HG02981 (cell line): ENCODE data around the gene CD163L1.
"Not testable (repeated sequence)": the region's sequence is repeated elsewhere in the genome, so short reads cannot be mapped to it uniquely, and the experiment has no call there.

Source experiments
- ATAC-seq: cut with Tn5 transposase; IDR thresholded peaks from one replicate; pipeline ENCODE4 v1.9.1; 2021; ENCODE audit warnings: mild to moderate bottlenecking, moderate library complexity; ENCODE audit not compliant: unreplicated experiment

The CD163L1 gene

GRCh38 chr12:7444076-7444475 is at the start of gene CD163L1:
Gene CD163L1, minus strand, starts transcription at chr12:7444153. Its CDS starts 26 bp downstream, at chr12:7444127.
- ATAC-seq, result no peak

GRCh38 chr12:7493006-7493405 is 49.1 kb upstream of the CD163L1 start:
- no peak for ATAC-seq

GRCh38 chr12:7486512-7486911 is 42.6 kb upstream of the CD163L1 start:
- no peak for ATAC-seq

GRCh38 chr12:7485095-7485494 is 41.1 kb upstream of the CD163L1 start:
- no peak for ATAC-seq

- no peak for ATAC-seq
Measured at GRCh38 chr12:7483343-7483742, 39.4 kb upstream of the CD163L1 start.

GRCh38 chr12:7479771-7480170 is 35.8 kb upstream of the CD163L1 start:
- no peak for ATAC-seq

- ATAC-seq, result no peak
Measured at GRCh38 chr12:7472060-7472459, 28.1 kb upstream of the CD163L1 start.

- ATAC-seq, result peak; percentile 67
Measured at GRCh38 chr12:7460375-7461259, 16.7 kb upstream of the CD163L1 start.

- no peak for ATAC-seq
Measured at GRCh38 chr12:7459973-7460372, 16.0 kb upstream of the CD163L1 start.

- ATAC-seq, result no peak
Measured at GRCh38 chr12:7451756-7452155, 7.8 kb upstream of the CD163L1 start.

- no peak for ATAC-seq
Measured at GRCh38 chr12:7450667-7451066, 6.7 kb upstream of the CD163L1 start.

- no peak for ATAC-seq
Measured at GRCh38 chr12:7448099-7448498, 4.1 kb upstream of the CD163L1 start.

- ATAC-seq, result no peak
Measured at GRCh38 chr12:7444537-7444936, 584 bp upstream of the CD163L1 start.

- ATAC-seq, result no peak
Measured at GRCh38 chr12:7441216-7441615, 2.7 kb downstream of the CD163L1 start.

GRCh38 chr12:7439579-7440505 is 4.1 kb downstream of the CD163L1 start:
- ATAC-seq, result no peak

GRCh38 chr12:7438291-7438995 is 5.5 kb downstream of the CD163L1 start:
- ATAC-seq, result not testable (repeated sequence)

- ATAC-seq, result not testable (repeated sequence)
Measured at GRCh38 chr12:7437494-7437893, 6.5 kb downstream of the CD163L1 start.

- ATAC-seq, result no peak
Measured at GRCh38 chr12:7434670-7435069, 9.3 kb downstream of the CD163L1 start.

GRCh38 chr12:7433276-7433822 is 10.6 kb downstream of the CD163L1 start:
- no peak for ATAC-seq

- no peak for ATAC-seq
Measured at GRCh38 chr12:7431993-7432685, 11.8 kb downstream of the CD163L1 start.
